Small intestine (tissue), 7 donors: ENCODE data around the gene HPCAL1. TPM values are rescaled to one million over a fixed set of nuclear protein-coding genes. Genes with fewer than 3 reads are reported as not detected.
A peak's percentile ranks its signal among the peaks of the same experiment; 100 is the strongest.

ENCODE experiments used
- DNase-seq, 2 donors: peaks; one replicate each; pipeline versions ENCODE4 v3.0.0 to v3.0.0-alpha.2; 2013
- FAIRE-seq: peaks from 2 replicates; lab custom pipeline; 2012; peaks lifted over from hg19 to GRCh38; lab: Jason Lieb, UNC
- H3K27ac ChIP-seq, 3 donors: one replicate each; pipeline ENCODE4 v1.5.1; 2013; ENCODE audit warnings: low read length in 2 of 3, mild to moderate bottlenecking in 2 of 3, control low read depth in 1 of 3, inconsistent platforms in 1 of 3, low read depth in 1 of 3, moderate library complexity in 1 of 3
- H3K27me3 ChIP-seq, 3 donors: one replicate each; pipeline ENCODE4 v1.6.1; 2013; ENCODE audit warnings: low read length in 3 of 3, inconsistent platforms in 1 of 3; ENCODE audit not compliant: control insufficient read depth in 3 of 3, insufficient read depth in 3 of 3
- H3K36me3 ChIP-seq, 3 donors: one replicate each; pipeline ENCODE4 v1.6.1; 2013; ENCODE audit warnings: low read length in 3 of 3, inconsistent platforms in 1 of 3, low read depth in 1 of 3, mild to moderate bottlenecking in 1 of 3, moderate library complexity in 1 of 3; ENCODE audit not compliant: control insufficient read depth in 3 of 3, insufficient read depth in 2 of 3
- H3K4me1 ChIP-seq, 3 donors: one replicate each; pipeline ENCODE4 v1.6.1; 2013; ENCODE audit warnings: low read length in 2 of 3, inconsistent platforms in 1 of 3, low read depth in 1 of 3, mild to moderate bottlenecking in 1 of 3, moderate library complexity in 1 of 3; ENCODE audit not compliant: control insufficient read depth in 3 of 3, insufficient read depth in 2 of 3
- H3K4me3 ChIP-seq, 3 donors: one replicate each; pipeline ENCODE4 v1.5.1; 2013; ENCODE audit warnings: low read length in 3 of 3, control low read depth in 1 of 3, inconsistent platforms in 1 of 3, low read depth in 1 of 3, mild to moderate bottlenecking in 1 of 3, moderate library complexity in 1 of 3
- H3K9me3 ChIP-seq, 2 donors: one replicate each; pipeline ENCODE4 v1.6.1; 2013; ENCODE audit warnings: low read depth in 1 of 2, low read length in 1 of 2; ENCODE audit not compliant: control insufficient read depth in 2 of 2, insufficient read depth in 1 of 2
- WGBS, 3 donors: extraction: QIAGEN DNeasy Blood & Tissue Kit; methylation state at CpG; one replicate each; pipeline ENCODE4 v1.1.7; 2013; 5-methylcytosine and 5-hydroxymethylcytosine counted together
- polyA plus RNA-seq, 4 donors: library from polyadenylated mRNA; stranded (reverse) in 3 of 4; unstranded in 1 of 4; fragments of 200-250 nt in 3 of 4; fragments of 120-200 nt in 1 of 4; gene quantifications; one replicate each; pipeline versions ENCODE4 v1.2.1 to v1.2.3, GENCODE V29; 2013
- donor health status: healthy with polysubstance abuse.
- donor health status: control.
- donor health status: control.
- donor health status: Bipolar disorder and iron deficiency.
- donor health status: healthy.

Gene HPCAL1
- polyA plus RNA-seq, 4 donors: 82.3 to 142 (median 94.2) TPM

- peaks cover 11 to 48% (median 23%) of the 10 kb centered on the region in 3 donors for H3K4me1 ChIP-seq
- H3K36me3 ChIP-seq: peaks cover 0 to 6% (median 0%) of the 10 kb centered on the region in 3 donors
- peak overlapping the region in 2 of 3 donors; percentile 83 to 89 for H3K4me3 ChIP-seq
- no peaks in the 10 kb centered on the region for H3K9me3 ChIP-seq
- peak overlapping the region; percentile 61 to 66 (median 64) for H3K27ac ChIP-seq
- FAIRE-seq (no peak), DNase-seq (peak; percentile 66 to 89)
- 22 to 61% (median 41%) methylated on average over 10 of the region's 10 CpGs for WGBS, 3 donors
- peaks cover 0 to 6% (median 0%) of the 10 kb centered on the region in 3 donors for H3K27me3 ChIP-seq
These were observed 3.0 kb downstream of the HPCAL1 start for GRCh38 chr2:10305715-10306114.

- Histone ChIP-seq H3K4me3 (no peak overlapping the region), H3K4me1 (peaks cover 11 to 43% (median 19%) of the 10 kb centered on the region in 3 donors), H3K9me3 (no peaks in the 10 kb centered on the region), H3K27ac (no peak overlapping the region), H3K27me3 (peaks cover 0 to 6% (median 0%) of the 10 kb centered on the region in 3 donors), H3K36me3 (peaks cover 0 to 6% (median 0%) of the 10 kb centered on the region in 3 donors)
- 73 to 78% (median 74%) methylated on average over 4 of the region's 4 CpGs for WGBS, 3 donors
- DNase-seq (no peak), FAIRE-seq (no peak)
These were observed 4.3 kb downstream of the HPCAL1 start for GRCh38 chr2:10306901-10307463.

- peak in 1 of 2 donors; percentile 18 for DNase-seq
- no peak overlapping the region for H3K4me3 ChIP-seq
- FAIRE-seq: no peak
These were observed 5.0 kb downstream of the HPCAL1 start for GRCh38 chr2:10307561-10308156.

GRCh38 chr2:10308866-10309265, 6.2 kb downstream of the HPCAL1 start:
- DNase-seq (no peak), FAIRE-seq (no peak)
- H3K36me3 ChIP-seq: peaks cover 0 to 9% (median 0%) of the 10 kb centered on the region in 3 donors
- H3K4me1 ChIP-seq: peaks cover 11 to 40% (median 17%) of the 10 kb centered on the region in 3 donors
- WGBS, 3 donors: 93 to 100% (median 95%) methylated on average over 2 of the region's 2 CpGs
- no peaks in the 10 kb centered on the region for H3K9me3 ChIP-seq
- no peak overlapping the region for H3K4me3 ChIP-seq
- H3K27ac ChIP-seq: no peak overlapping the region
- peaks cover 0 to 6% (median 0%) of the 10 kb centered on the region in 3 donors for H3K27me3 ChIP-seq

More at GRCh38 chr2:10307561-10308156, 5.0 kb downstream of the HPCAL1 start:
- H3K36me3 ChIP-seq: peaks cover 0 to 6% (median 0%) of the 10 kb centered on the region in 3 donors
- H3K9me3 ChIP-seq: no peaks in the 10 kb centered on the region
- peaks cover 11 to 40% (median 17%) of the 10 kb centered on the region in 3 donors for H3K4me1 ChIP-seq
- 34 to 53% (median 42%) methylated on average over 7 of the region's 7 CpGs for WGBS, 3 donors
- H3K27me3 ChIP-seq: peaks cover 0 to 6% (median 0%) of the 10 kb centered on the region in 3 donors
- H3K27ac ChIP-seq: no peak overlapping the region

- WGBS, 3 donors: 59 to 71% (median 70%) methylated on average over 3 of the region's 3 CpGs
- no peak for FAIRE-seq
- no peak overlapping the region for H3K27ac ChIP-seq
- peaks cover 0 to 4% (median 0%) of the 10 kb centered on the region in 3 donors for H3K27me3 ChIP-seq
- no peak overlapping the region for H3K4me3 ChIP-seq
- no peak for DNase-seq
- H3K9me3 ChIP-seq: no peaks in the 10 kb centered on the region
- peaks cover 11 to 40% (median 15%) of the 10 kb centered on the region in 3 donors for H3K4me1 ChIP-seq
- H3K36me3 ChIP-seq: peaks cover 0 to 9% (median 0%) of the 10 kb centered on the region in 3 donors
These were observed 6.6 kb downstream of the HPCAL1 start for GRCh38 chr2:10309286-10309685.

- no peak overlapping the region for H3K4me3 ChIP-seq
- FAIRE-seq (no peak), DNase-seq (no peak)
- H3K9me3 ChIP-seq: no peaks in the 10 kb centered on the region
- no peak overlapping the region for H3K27ac ChIP-seq
- peaks cover 7 to 30% (median 11%) of the 10 kb centered on the region in 3 donors for H3K4me1 ChIP-seq
- H3K27me3 ChIP-seq: no peaks in the 10 kb centered on the region
- WGBS, 3 donors: 89 to 91% (median 91%) methylated on average over 14 of the region's 14 CpGs
- H3K36me3 ChIP-seq: peaks cover 0 to 9% (median 0%) of the 10 kb centered on the region in 3 donors
These were observed 7.7 kb downstream of the HPCAL1 start for GRCh38 chr2:10310309-10310888.

- no peaks in the 10 kb centered on the region for H3K9me3 ChIP-seq
- H3K4me3 ChIP-seq: no peak overlapping the region
- 77 to 86% (median 81%) methylated on average over 4 of the region's 4 CpGs for WGBS, 3 donors
- peaks cover 0 to 8% (median 0%) of the 10 kb centered on the region in 3 donors for H3K36me3 ChIP-seq
- no peak overlapping the region for H3K27ac ChIP-seq
- peaks cover 2 to 19% (median 7%) of the 10 kb centered on the region in 3 donors for H3K4me1 ChIP-seq
- FAIRE-seq (no peak), DNase-seq (no peak)
- H3K27me3 ChIP-seq: no peaks in the 10 kb centered on the region
These were observed 9.0 kb downstream of the HPCAL1 start for GRCh38 chr2:10311736-10312135.

GRCh38 chr2:10312437-10312957, 9.8 kb downstream of the HPCAL1 start:
- no peak for DNase-seq
- Histone ChIP-seq H3K27me3 (no peaks in the 10 kb centered on the region), H3K9me3 (no peaks in the 10 kb centered on the region), H3K36me3 (peaks cover 0 to 8% (median 0%) of the 10 kb centered on the region in 3 donors), H3K4me1 (peaks cover 0 to 12% (median 2%) of the 10 kb centered on the region in 3 donors), H3K27ac (no peak overlapping the region), H3K4me3 (no peak overlapping the region)
- FAIRE-seq: no peak
- 92 to 99% (median 97%) methylated on average over 5 of the region's 5 CpGs for WGBS, 3 donors
